ENCODE data around the gene SAMD11.

DNA sequence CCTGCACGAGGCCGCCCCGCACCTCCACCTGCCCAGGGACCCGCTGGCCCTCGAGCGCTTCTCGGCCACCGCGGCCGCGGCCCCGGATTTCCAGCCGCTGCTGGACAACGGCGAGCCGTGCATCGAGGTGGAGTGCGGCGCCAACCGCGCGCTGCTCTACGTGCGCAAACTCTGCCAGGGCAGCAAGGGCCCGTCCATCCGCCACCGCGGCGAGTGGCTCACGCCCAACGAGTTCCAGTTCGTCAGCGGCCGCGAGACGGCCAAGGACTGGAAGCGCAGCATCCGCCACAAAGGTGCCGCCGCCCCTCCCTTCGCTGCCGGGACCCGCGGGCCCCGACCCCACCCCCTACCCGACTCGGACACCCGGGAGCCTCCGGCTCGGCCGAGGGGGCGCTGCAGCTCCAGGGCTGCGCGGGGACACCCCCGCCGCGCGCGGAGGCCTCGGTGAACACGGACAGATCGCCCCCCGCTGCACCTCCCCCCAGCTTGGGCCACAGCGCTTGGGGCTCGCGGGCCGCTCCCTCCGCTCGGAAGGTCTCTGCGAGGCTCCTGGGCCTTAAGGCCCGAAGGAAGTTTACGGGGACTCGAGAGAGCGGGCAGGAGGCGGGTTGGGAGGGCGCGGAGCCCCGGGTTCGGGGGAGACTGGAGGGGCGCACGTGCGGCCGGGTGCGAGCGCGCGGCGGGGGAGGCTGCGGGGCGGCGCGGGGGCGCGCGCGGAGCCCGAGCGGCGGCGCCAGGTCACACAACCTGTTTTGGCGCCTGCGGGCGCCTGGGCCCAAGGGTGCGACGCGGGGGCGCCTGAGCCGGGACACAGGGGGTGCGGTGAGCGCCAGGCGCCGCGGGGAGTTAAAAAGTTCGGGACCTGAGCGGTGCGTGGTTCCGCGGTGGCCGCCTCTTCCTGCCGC is 1.2 kb downstream of the SAMD11 start:
- TF ChIP-seq CTCF (IDR thresholded peaks at IDR 0.05; ENCODE audit: poor library complexity, severe bottlenecking): peak; percentile 21
- no peak for TF ChIP-seq EP300 (conservative IDR thresholded peaks at IDR 0.05; ENCODE audit: poor library complexity, severe bottlenecking)
- TF ChIP-seq POLR2AphosphoS5 (IDR thresholded peaks at IDR 0.05): no peak
- peak; percentile 96 for TF ChIP-seq EZH2 (IDR thresholded peaks at IDR 0.05; ENCODE audit: borderline replicate concordance, insufficient read depth, low read length, poor library complexity, severe bottlenecking)
- TF ChIP-seq MXI1 (conservative IDR thresholded peaks at IDR 0.05; ENCODE audit: poor library complexity, severe bottlenecking): peak; percentile 21
- no peak for TF ChIP-seq RAD21 (conservative IDR thresholded peaks at IDR 0.05)
- TF ChIP-seq, protein P1, sequence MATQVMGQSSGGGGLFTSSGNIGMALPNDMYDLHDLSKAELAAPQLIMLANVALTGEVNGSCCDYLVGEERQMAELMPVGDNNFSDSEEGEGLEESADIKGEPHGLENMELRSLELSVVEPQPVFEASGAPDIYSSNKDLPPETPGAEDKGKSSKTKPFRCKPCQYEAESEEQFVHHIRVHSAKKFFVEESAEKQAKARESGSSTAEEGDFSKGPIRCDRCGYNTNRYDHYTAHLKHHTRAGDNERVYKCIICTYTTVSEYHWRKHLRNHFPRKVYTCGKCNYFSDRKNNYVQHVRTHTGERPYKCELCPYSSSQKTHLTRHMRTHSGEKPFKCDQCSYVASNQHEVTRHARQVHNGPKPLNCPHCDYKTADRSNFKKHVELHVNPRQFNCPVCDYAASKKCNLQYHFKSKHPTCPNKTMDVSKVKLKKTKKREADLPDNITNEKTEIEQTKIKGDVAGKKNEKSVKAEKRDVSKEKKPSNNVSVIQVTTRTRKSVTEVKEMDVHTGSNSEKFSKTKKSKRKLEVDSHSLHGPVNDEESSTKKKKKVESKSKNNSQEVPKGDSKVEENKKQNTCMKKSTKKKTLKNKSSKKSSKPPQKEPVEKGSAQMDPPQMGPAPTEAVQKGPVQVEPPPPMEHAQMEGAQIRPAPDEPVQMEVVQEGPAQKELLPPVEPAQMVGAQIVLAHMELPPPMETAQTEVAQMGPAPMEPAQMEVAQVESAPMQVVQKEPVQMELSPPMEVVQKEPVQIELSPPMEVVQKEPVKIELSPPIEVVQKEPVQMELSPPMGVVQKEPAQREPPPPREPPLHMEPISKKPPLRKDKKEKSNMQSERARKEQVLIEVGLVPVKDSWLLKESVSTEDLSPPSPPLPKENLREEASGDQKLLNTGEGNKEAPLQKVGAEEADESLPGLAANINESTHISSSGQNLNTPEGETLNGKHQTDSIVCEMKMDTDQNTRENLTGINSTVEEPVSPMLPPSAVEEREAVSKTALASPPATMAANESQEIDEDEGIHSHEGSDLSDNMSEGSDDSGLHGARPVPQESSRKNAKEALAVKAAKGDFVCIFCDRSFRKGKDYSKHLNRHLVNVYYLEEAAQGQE (IDR thresholded peaks at IDR 0.05; ENCODE audit: borderline replicate concordance): no peak

All from neural cell (in vitro differentiated cells).